Measurements from ENCODE around the gene MORC4.
A peak's percentile ranks its signal among the peaks of the same experiment; 100 is the strongest.

MORC4 gene

GRCh38 chrX:106954041-106954440 is 46.0 kb downstream of the MORC4 start:
- DNase-seq (ENCODE audit: low read depth, low spot score): no peak
- H3K27ac ChIP-seq: no peak overlapping the region

- H3K27ac ChIP-seq: no peak overlapping the region
- DNase-seq (ENCODE audit: low read depth, low spot score): no peak
Measured at GRCh38 chrX:106952988-106953387, 47.0 kb downstream of the MORC4 start.

GRCh38 chrX:106952538-106952937 is 47.5 kb downstream of the MORC4 start:
- no peak for DNase-seq (ENCODE audit: low read depth, low spot score)
- no peak overlapping the region for H3K27ac ChIP-seq

GRCh38 chrX:106952089-106952488 is 47.9 kb downstream of the MORC4 start:
- no peak overlapping the region for H3K27ac ChIP-seq
- DNase-seq (ENCODE audit: low read depth, low spot score): no peak

- H3K27ac ChIP-seq: no peak overlapping the region
Measured at GRCh38 chrX:106951230-106951629, 48.8 kb downstream of the MORC4 start.

GRCh38 chrX:106950381-106950780 is 49.6 kb downstream of the MORC4 start:
- DNase-seq (ENCODE audit: low read depth, low spot score): no peak
- H3K27ac ChIP-seq: no peak overlapping the region

More at GRCh38 chrX:106951230-106951629, 48.8 kb downstream of the MORC4 start:
- no peak for DNase-seq (ENCODE audit: low read depth, low spot score)

GRCh38 chrX:106949366-106949765 is 50.6 kb downstream of the MORC4 start:
- no peak for DNase-seq (ENCODE audit: low read depth, low spot score)
- no peak overlapping the region for H3K27ac ChIP-seq

- DNase-seq (ENCODE audit: low read depth, low spot score): peak; percentile 2
Measured at GRCh38 chrX:106948641-106949040, 51.4 kb downstream of the MORC4 start.

GRCh38 chrX:106946464-106946863 is 53.5 kb downstream of the MORC4 start:
- no peak for DNase-seq (ENCODE audit: low read depth, low spot score)
- no peak overlapping the region for H3K27ac ChIP-seq

More at GRCh38 chrX:106948641-106949040, 51.4 kb downstream of the MORC4 start:
- no peak overlapping the region for H3K27ac ChIP-seq

GRCh38 chrX:106940068-106940467 is 59.9 kb downstream of the MORC4 start:
- DNase-seq (ENCODE audit: low read depth, low spot score): no peak
- no peak overlapping the region for H3K27ac ChIP-seq

GRCh38 chrX:106939566-106939965 is 60.4 kb downstream of the MORC4 start:
- no peak for DNase-seq (ENCODE audit: low read depth, low spot score)
- H3K27ac ChIP-seq: no peak overlapping the region

- H3K27ac ChIP-seq: no peak overlapping the region
- DNase-seq (ENCODE audit: low read depth, low spot score): no peak
Measured at GRCh38 chrX:106936246-106936645, 63.8 kb downstream of the MORC4 start.

GRCh38 chrX:106935175-106935574 is 64.8 kb downstream of the MORC4 start:
- no peak for DNase-seq (ENCODE audit: low read depth, low spot score)

GRCh38 chrX:106933538-106933961 is 66.5 kb downstream of the MORC4 start:
- no peak overlapping the region for H3K27ac ChIP-seq

More at GRCh38 chrX:106935175-106935574, 64.8 kb downstream of the MORC4 start:
- H3K27ac ChIP-seq: no peak overlapping the region

GRCh38 chrX:106932960-106933537 is 67.0 kb downstream of the MORC4 start:
- DNase-seq (ENCODE audit: low read depth, low spot score): no peak
- H3K27ac ChIP-seq: no peak overlapping the region

More at GRCh38 chrX:106933538-106933961, 66.5 kb downstream of the MORC4 start:
- DNase-seq (ENCODE audit: low read depth, low spot score): no peak

- H3K27ac ChIP-seq: no peak overlapping the region
- DNase-seq (ENCODE audit: low read depth, low spot score): no peak
Measured at GRCh38 chrX:106932492-106932923, 67.5 kb downstream of the MORC4 start.

- DNase-seq (ENCODE audit: low read depth, low spot score): no peak
- H3K27ac ChIP-seq: no peak overlapping the region
Measured at GRCh38 chrX:106931831-106932491, 68.1 kb downstream of the MORC4 start.

- no peak for DNase-seq (ENCODE audit: low read depth, low spot score)
Measured at GRCh38 chrX:106928227-106928626, 71.8 kb downstream of the MORC4 start.

GRCh38 chrX:106927700-106928099 is 72.3 kb downstream of the MORC4 start:
- no peak for DNase-seq (ENCODE audit: low read depth, low spot score)
- H3K27ac ChIP-seq: no peak overlapping the region

More at GRCh38 chrX:106928227-106928626, 71.8 kb downstream of the MORC4 start:
- H3K27ac ChIP-seq: no peak overlapping the region

- H3K27ac ChIP-seq: no peak overlapping the region
- DNase-seq (ENCODE audit: low read depth, low spot score): no peak
Measured at GRCh38 chrX:106927023-106927422, 73.0 kb downstream of the MORC4 start.

GRCh38 chrX:106921637-106922036 is 78.4 kb downstream of the MORC4 start:
- DNase-seq (ENCODE audit: low read depth, low spot score): no peak

More at GRCh38 chrX:106921637-106922036, 78.4 kb downstream of the MORC4 start:
- no peak overlapping the region for H3K27ac ChIP-seq
